ENCODE measurements around the gene TRAK1. TPM values are rescaled to one million over a fixed set of nuclear protein-coding genes. Genes with fewer than 3 reads are reported as not detected.

The TRAK1 gene
- total RNA-seq, 1 donor from 2014 or later, result 49.6 TPM

DNA sequence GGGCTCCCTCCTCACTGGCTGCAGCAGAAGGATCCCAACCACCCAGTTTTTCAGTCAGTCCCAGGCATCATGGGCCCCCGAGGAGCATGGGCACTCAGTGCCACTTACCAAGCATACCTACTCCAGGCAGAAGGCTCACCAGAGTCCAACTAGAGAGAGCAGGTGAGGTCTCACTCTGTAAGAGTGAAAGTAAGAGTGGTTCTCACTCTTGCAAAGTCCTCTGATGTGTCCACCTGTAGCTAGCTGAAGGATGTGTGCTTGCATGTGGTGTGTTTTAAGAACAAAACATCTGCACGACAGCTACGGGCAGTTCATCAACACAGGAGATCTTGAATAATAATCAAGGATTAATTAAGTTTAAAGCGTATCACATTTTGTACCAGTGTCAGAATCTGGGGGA lies 125.1 kb downstream of the TRAK1 start:
- H3K9me3 ChIP-seq, result no peaks in the 10 kb centered on the region
- intact Hi-C loops (cut with DNase I), result no loop called here
- TF ChIP-seq, protein P1, sequence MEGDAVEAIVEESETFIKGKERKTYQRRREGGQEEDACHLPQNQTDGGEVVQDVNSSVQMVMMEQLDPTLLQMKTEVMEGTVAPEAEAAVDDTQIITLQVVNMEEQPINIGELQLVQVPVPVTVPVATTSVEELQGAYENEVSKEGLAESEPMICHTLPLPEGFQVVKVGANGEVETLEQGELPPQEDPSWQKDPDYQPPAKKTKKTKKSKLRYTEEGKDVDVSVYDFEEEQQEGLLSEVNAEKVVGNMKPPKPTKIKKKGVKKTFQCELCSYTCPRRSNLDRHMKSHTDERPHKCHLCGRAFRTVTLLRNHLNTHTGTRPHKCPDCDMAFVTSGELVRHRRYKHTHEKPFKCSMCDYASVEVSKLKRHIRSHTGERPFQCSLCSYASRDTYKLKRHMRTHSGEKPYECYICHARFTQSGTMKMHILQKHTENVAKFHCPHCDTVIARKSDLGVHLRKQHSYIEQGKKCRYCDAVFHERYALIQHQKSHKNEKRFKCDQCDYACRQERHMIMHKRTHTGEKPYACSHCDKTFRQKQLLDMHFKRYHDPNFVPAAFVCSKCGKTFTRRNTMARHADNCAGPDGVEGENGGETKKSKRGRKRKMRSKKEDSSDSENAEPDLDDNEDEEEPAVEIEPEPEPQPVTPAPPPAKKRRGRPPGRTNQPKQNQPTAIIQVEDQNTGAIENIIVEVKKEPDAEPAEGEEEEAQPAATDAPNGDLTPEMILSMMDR (IDR thresholded peaks at IDR 0.05), result no peak
- DNase-seq, result no peak
- H3K27me3 ChIP-seq, result no peaks in the 10 kb centered on the region
- peaks cover 38% of the 10 kb centered on the region for H3K36me3 ChIP-seq
- no peak overlapping the region for H3K27ac ChIP-seq
- H3K4me3 ChIP-seq, result no peak overlapping the region
- peaks cover 16% of the 10 kb centered on the region for H3K4me1 ChIP-seq
- ATAC-seq, result no peak

DNA sequence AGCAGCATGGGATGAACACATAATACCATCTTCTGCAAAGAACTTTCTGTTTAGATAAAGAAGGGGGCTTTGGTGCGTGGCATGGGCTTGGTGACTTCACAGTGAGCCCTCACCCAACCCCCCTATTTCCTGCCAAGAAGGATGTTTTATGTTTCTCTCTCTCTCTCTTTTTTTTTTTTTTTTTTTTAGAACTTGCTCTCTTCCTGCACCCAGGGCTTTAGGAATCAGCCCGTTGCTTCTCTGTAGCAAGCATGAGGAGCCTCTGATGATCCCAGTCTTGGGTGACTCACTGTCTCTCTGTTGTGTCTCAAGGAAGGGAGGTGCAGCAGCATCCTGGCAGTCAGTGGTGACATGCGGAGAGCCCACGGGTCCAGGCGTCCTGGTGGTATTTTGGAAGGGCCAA lies 125.8 kb downstream of the TRAK1 start:
- TF ChIP-seq, protein P1 (IDR thresholded peaks at IDR 0.05), result no peak
- no peak for ATAC-seq
- DNase-seq, result no peak
- peaks cover 16% of the 10 kb centered on the region for H3K4me1 ChIP-seq
- H3K9me3 ChIP-seq, result no peaks in the 10 kb centered on the region
- no peak overlapping the region for H3K4me3 ChIP-seq
- intact Hi-C loops (cut with DNase I), result no loop called here
- H3K27ac ChIP-seq, result no peak overlapping the region
- H3K27me3 ChIP-seq, result no peaks in the 10 kb centered on the region
- peaks cover 32% of the 10 kb centered on the region for H3K36me3 ChIP-seq

DNA sequence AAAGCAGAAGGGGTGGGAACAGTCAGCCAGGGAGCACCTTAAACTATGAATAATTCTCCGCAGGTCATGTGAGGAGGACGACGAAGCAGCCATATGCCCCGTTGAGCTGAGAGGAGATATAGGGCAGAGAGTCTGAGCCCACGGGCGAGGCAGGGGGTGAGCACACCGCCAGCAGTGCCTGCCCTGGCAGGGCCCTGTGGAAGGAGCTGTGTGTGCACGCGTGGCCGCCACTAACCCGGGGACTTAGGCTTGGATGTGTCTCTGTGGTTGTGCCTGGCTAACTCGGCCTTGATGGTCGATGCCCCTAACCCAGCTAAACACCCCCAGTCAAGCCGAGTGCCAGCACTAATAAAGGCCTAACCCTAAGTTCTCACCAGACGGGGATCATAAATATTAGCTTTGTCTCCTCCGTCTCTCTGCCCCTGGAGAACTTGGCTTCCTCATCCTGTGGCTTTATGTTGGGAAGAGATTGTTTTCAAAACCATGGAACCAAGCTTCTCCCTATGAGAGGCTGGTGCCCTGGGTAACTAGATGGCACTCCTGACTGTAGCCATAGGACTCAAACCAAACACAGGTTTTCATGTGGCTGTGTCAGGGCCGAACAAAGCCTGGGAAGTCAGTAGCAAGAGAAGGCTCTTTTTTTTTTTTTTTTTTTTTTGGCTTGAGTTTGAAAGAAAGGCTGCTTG lies 129.4 kb downstream of the TRAK1 start:
- H3K27ac ChIP-seq, result no peak overlapping the region
- TF ChIP-seq, protein P1 (IDR thresholded peaks at IDR 0.05), result no peak
- no peaks in the 10 kb centered on the region for H3K27me3 ChIP-seq
- ATAC-seq (no peak), DNase-seq (no peak)
- peaks cover 45% of the 10 kb centered on the region for H3K36me3 ChIP-seq
- no peaks in the 10 kb centered on the region for H3K4me1 ChIP-seq
- no peaks in the 10 kb centered on the region for H3K9me3 ChIP-seq
- intact Hi-C loops (cut with DNase I), result loop anchor here (10.0 kb wide), 1 partner anchor 224 kb away; no protein-coding TSS in a partner anchor
- H3K4me3 ChIP-seq, result no peak overlapping the region

DNA sequence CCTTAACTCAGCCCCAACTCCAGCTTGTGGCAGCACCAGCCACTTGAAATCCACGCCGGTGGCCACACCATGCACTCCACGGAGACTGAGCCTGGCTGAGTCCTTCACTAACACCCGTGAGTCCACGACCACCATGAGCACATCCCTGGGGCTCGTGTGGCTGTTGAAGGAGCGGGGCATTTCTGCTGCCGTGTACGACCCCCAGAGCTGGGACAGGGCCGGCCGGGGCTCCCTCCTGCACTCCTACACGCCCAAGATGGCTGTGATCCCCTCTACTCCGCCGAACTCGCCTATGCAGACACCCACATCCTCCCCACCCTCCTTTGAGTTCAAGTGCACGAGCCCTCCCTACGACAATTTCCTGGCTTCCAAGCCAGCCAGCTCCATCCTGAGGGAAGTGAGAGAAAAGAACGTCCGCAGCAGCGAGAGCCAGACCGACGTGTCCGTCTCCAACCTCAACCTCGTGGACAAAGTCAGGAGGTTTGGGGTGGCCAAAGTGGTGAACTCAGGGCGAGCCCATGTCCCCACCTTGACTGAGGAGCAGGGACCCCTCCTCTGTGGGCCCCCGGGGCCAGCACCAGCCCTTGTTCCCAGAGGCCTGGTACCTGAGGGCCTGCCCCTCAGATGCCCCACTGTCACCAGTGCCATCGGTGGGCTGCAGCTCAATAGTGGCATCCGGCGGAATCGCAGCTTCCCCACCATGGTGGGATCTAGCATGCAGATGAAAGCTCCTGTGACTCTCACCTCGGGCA lies 132.0 kb downstream of the TRAK1 start:
- H3K4me3 ChIP-seq, result no peak overlapping the region
- no peak overlapping the region for H3K27ac ChIP-seq
- no peak for DNase-seq
- no peaks in the 10 kb centered on the region for H3K9me3 ChIP-seq
- no peak for ATAC-seq
- H3K36me3 ChIP-seq, result peaks cover 45% of the 10 kb centered on the region
- intact Hi-C loops (cut with DNase I), result loop anchor here (10.0 kb wide), 1 partner anchor 222 kb away; no protein-coding TSS in a partner anchor
- TF ChIP-seq, protein P1 (IDR thresholded peaks at IDR 0.05), result no peak
- no peaks in the 10 kb centered on the region for H3K4me1 ChIP-seq
- H3K27me3 ChIP-seq, result no peaks in the 10 kb centered on the region

DNA sequence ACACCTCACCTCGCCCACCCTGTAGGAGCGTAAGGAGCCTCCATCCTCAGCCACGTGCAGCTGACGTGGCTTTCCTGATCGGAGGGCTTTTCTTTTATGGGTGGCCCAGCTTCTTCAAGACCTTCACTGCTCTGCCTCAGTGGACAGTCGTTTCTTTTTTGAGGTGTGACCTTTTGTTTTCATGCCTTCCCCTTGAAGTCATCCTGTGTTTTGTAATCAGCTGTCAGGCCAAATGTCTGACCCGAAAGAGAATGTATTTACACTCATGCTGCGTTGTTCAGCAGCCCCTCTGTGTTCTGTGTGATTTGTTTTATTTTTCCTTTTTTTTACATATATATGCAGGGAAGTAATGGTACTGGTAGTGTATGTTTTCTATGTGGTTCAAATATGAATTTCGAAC lies 133.0 kb downstream of the TRAK1 start:
- ATAC-seq (no peak), DNase-seq (no peak)
- no peaks in the 10 kb centered on the region for H3K27me3 ChIP-seq
- H3K4me3 ChIP-seq, result no peak overlapping the region
- no peak overlapping the region for H3K27ac ChIP-seq
- TF ChIP-seq, protein P1 (IDR thresholded peaks at IDR 0.05), result no peak
- intact Hi-C loops (cut with DNase I), result loop anchor here (10.0 kb wide), 1 partner anchor 221 kb away; no protein-coding TSS in a partner anchor
- H3K4me1 ChIP-seq, result no peaks in the 10 kb centered on the region
- H3K36me3 ChIP-seq, result peaks cover 39% of the 10 kb centered on the region
- H3K9me3 ChIP-seq, result no peaks in the 10 kb centered on the region

All from upper lobe of right lung (tissue), 1 donor.